Parathyroid adenoma (tissue), 2 donors: ENCODE measurements around the gene SPACA5.

Source experiments
- H2AFZ ChIP-seq: fragments of 300-600 bp; sonication (generic); one replicate; pipeline ENCODE4 v1.7.0; 2017; ENCODE audit warnings: antibody characterized with exemption, mild to moderate bottlenecking
- H3K27ac ChIP-seq: fragments of 300-600 bp; sonication (generic); one replicate; pipeline ENCODE4 v1.7.0; 2017
- H3K27me3 ChIP-seq: fragments of 300-600 bp; sonication (generic); one replicate; pipeline ENCODE4 v1.7.0; 2017; ENCODE audit warnings: low read length; ENCODE audit not compliant: control insufficient read depth, insufficient read depth
- H3K36me3 ChIP-seq: fragments of 300-600 bp; sonication (generic); one replicate; pipeline ENCODE4 v1.7.0; 2017; ENCODE audit warnings: low read length; ENCODE audit not compliant: control insufficient read depth, insufficient read depth
- H3K4me1 ChIP-seq: fragments of 300-600 bp; sonication (generic); one replicate; pipeline ENCODE4 v1.7.0; 2017; ENCODE audit warnings: control low read depth
- H3K4me2 ChIP-seq: fragments of 300-600 bp; sonication (generic); one replicate; pipeline ENCODE4 v1.7.0; 2017; ENCODE audit warnings: low read length
- H3K4me3 ChIP-seq: fragments of 300-600 bp; sonication (generic); one replicate; pipeline ENCODE4 v1.7.0; 2017; ENCODE audit warnings: low read depth, low read length
- H3K79me2 ChIP-seq: fragments of 300-600 bp; sonication (generic); one replicate; pipeline ENCODE4 v1.7.0; 2017; ENCODE audit warnings: control low read depth
- H3K9ac ChIP-seq: fragments of 300-600 bp; sonication (generic); one replicate; pipeline ENCODE4 v1.7.0; 2017; ENCODE audit warnings: mild to moderate bottlenecking
- H3K9me3 ChIP-seq: fragments of 300-600 bp; sonication (generic); one replicate; pipeline ENCODE4 v1.7.0; 2017; ENCODE audit warnings: low read length; ENCODE audit not compliant: control insufficient read depth
- CTCF ChIP-seq: fragments of 300-600 bp; sonication (generic); IDR thresholded peaks from one replicate; pipeline ENCODE4 v1.7.0; 2017; ENCODE audit warnings: antibody characterized with exemption, mild to moderate bottlenecking
- donor health status: primary hyperparathyroidism.

Gene SPACA5

GRCh38 chrX:47976254-47977151 is 30.3 kb upstream of the SPACA5 start:
- H3K9me3 ChIP-seq = peaks cover 8% of the 10 kb centered on the region

GRCh38 chrX:47991263-47992094 is 15.3 kb upstream of the SPACA5 start:
- Histone ChIP-seq H3K9ac (no peak overlapping the region), H3K36me3 (no peaks in the 10 kb centered on the region), H3K27me3 (no peaks in the 10 kb centered on the region), H3K9me3 (no peaks in the 10 kb centered on the region), H3K27ac (no peak overlapping the region), H2AFZ (no peak overlapping the region), H3K4me2 (no peak overlapping the region), H3K4me3 (no peak overlapping the region), H3K79me2 (no peaks in the 10 kb centered on the region), H3K4me1 (no peaks in the 10 kb centered on the region)
- no peak for TF ChIP-seq CTCF

More at GRCh38 chrX:47976254-47977151, 30.3 kb upstream of the SPACA5 start:
- Histone ChIP-seq H3K79me2 (no peaks in the 10 kb centered on the region), H3K36me3 (peaks cover 4% of the 10 kb centered on the region), H3K4me3 (no peak overlapping the region), H3K4me2 (no peak overlapping the region), H2AFZ (no peak overlapping the region), H3K27me3 (no peaks in the 10 kb centered on the region), H3K27ac (no peak overlapping the region), H3K4me1 (no peaks in the 10 kb centered on the region), H3K9ac (no peak overlapping the region)
- no peak for TF ChIP-seq CTCF

GRCh38 chrX:47992095-47992380 is 14.8 kb upstream of the SPACA5 start:
- Histone ChIP-seq H3K4me2 (no peak overlapping the region), H3K4me3 (no peak overlapping the region), H3K9me3 (no peaks in the 10 kb centered on the region), H3K4me1 (no peaks in the 10 kb centered on the region), H3K79me2 (no peaks in the 10 kb centered on the region), H3K27me3 (no peaks in the 10 kb centered on the region), H3K36me3 (no peaks in the 10 kb centered on the region), H3K9ac (no peak overlapping the region), H2AFZ (no peak overlapping the region), H3K27ac (no peak overlapping the region)
- TF ChIP-seq CTCF = no peak

GRCh38 chrX:47992669-47993068 is 14.1 kb upstream of the SPACA5 start:
- no peak overlapping the region for H3K9ac ChIP-seq
- H3K36me3 ChIP-seq = no peaks in the 10 kb centered on the region
- no peaks in the 10 kb centered on the region for H3K79me2 ChIP-seq
- no peak for TF ChIP-seq CTCF
- H2AFZ ChIP-seq = no peak overlapping the region
- H3K9me3 ChIP-seq = no peaks in the 10 kb centered on the region
- H3K4me2 ChIP-seq = no peak overlapping the region
- H3K27ac ChIP-seq = no peak overlapping the region
- H3K27me3 ChIP-seq = no peaks in the 10 kb centered on the region
- H3K4me3 ChIP-seq = no peak overlapping the region
- H3K4me1 ChIP-seq = no peaks in the 10 kb centered on the region
